ENCODE data around the gene DNAJC13.
A peak's percentile ranks its signal among the peaks of the same experiment; 100 is the strongest.
"Not testable (repeated sequence)": the region's sequence is repeated elsewhere in the genome, so short reads cannot be mapped to it uniquely, and the experiment has no call there.

The DNAJC13 gene

GRCh38 chr3:132416807-132417694, at the start of gene DNAJC13:
Gene DNAJC13 (plus strand): TSS chr3:132417502. CDS start chr3:132434551, 17,049 bp downstream.
- Mint-ChIP-seq H3K4me1 (ENCODE audit: low read depth) (peaks cover 26% of the 10 kb centered on the region), H3K9me3 (ENCODE audit: low read depth) (no peaks in the 10 kb centered on the region), H3K4me3 (peak within 1 kb of the TSS; percentile 100), H3K27ac (peak within 1 kb of the TSS; percentile 95), H3K36me3 (peaks cover 3% of the 10 kb centered on the region), H3K27me3 (no peaks in the 10 kb centered on the region)

- Mint-ChIP-seq H3K4me3 (no peak overlapping the region), H3K36me3 (no peaks in the 10 kb centered on the region), H3K27me3 (peaks cover 10% of the 10 kb centered on the region), H3K4me1 (ENCODE audit: low read depth) (no peaks in the 10 kb centered on the region), H3K27ac (no peak overlapping the region), H3K9me3 (ENCODE audit: low read depth) (no peaks in the 10 kb centered on the region)
Measured at GRCh38 chr3:132368515-132368914, 48.8 kb upstream of the DNAJC13 start.

- no peak overlapping the region for H3K27ac Mint-ChIP-seq
- H3K9me3 Mint-ChIP-seq (ENCODE audit: low read depth) = no peaks in the 10 kb centered on the region
- no peaks in the 10 kb centered on the region for H3K36me3 Mint-ChIP-seq
- peaks cover 10% of the 10 kb centered on the region for H3K27me3 Mint-ChIP-seq
- no peaks in the 10 kb centered on the region for H3K4me1 Mint-ChIP-seq (ENCODE audit: low read depth)
- no peak overlapping the region for H3K4me3 Mint-ChIP-seq
Measured at GRCh38 chr3:132368962-132369361, 48.3 kb upstream of the DNAJC13 start.

- H3K27ac Mint-ChIP-seq; H3K9me3 Mint-ChIP-seq (ENCODE audit: low read depth); H3K36me3 Mint-ChIP-seq; H3K4me1 Mint-ChIP-seq (ENCODE audit: low read depth): not testable (repeated sequence)
- H3K4me3 Mint-ChIP-seq = peak overlapping the region; percentile 30
- H3K27me3 Mint-ChIP-seq = peaks cover 24% of the 10 kb centered on the region
Measured at GRCh38 chr3:132376945-132377354, 40.4 kb upstream of the DNAJC13 start.

- Mint-ChIP-seq H3K27ac (no peak overlapping the region), H3K4me1 (ENCODE audit: low read depth) (no peaks in the 10 kb centered on the region), H3K9me3 (ENCODE audit: low read depth) (no peaks in the 10 kb centered on the region), H3K4me3 (no peak overlapping the region), H3K36me3 (no peaks in the 10 kb centered on the region), H3K27me3 (peaks cover 24% of the 10 kb centered on the region)
Measured at GRCh38 chr3:132378048-132378762, 39.1 kb upstream of the DNAJC13 start.

GRCh38 chr3:132378846-132379245, 38.5 kb upstream of the DNAJC13 start:
- no peaks in the 10 kb centered on the region for H3K9me3 Mint-ChIP-seq (ENCODE audit: low read depth)
- no peaks in the 10 kb centered on the region for H3K4me1 Mint-ChIP-seq (ENCODE audit: low read depth)
- H3K27me3 Mint-ChIP-seq = peaks cover 24% of the 10 kb centered on the region
- no peak overlapping the region for H3K27ac Mint-ChIP-seq
- H3K36me3 Mint-ChIP-seq = no peaks in the 10 kb centered on the region
- H3K4me3 Mint-ChIP-seq = no peak overlapping the region

- H3K4me3 Mint-ChIP-seq = no peak overlapping the region
- peaks cover 22% of the 10 kb centered on the region for H3K27me3 Mint-ChIP-seq
- H3K27ac Mint-ChIP-seq = no peak overlapping the region
Measured at GRCh38 chr3:132380920-132381319, 36.4 kb upstream of the DNAJC13 start.

GRCh38 chr3:132381348-132381944, 35.9 kb upstream of the DNAJC13 start:
- H3K27me3 Mint-ChIP-seq = peaks cover 22% of the 10 kb centered on the region
- no peak overlapping the region for H3K27ac Mint-ChIP-seq
- H3K36me3 Mint-ChIP-seq = no peaks in the 10 kb centered on the region
- no peak overlapping the region for H3K4me3 Mint-ChIP-seq
- H3K4me1 Mint-ChIP-seq (ENCODE audit: low read depth) = no peaks in the 10 kb centered on the region
- no peaks in the 10 kb centered on the region for H3K9me3 Mint-ChIP-seq (ENCODE audit: low read depth)

More at GRCh38 chr3:132380920-132381319, 36.4 kb upstream of the DNAJC13 start:
- Mint-ChIP-seq H3K36me3 (no peaks in the 10 kb centered on the region), H3K9me3 (ENCODE audit: low read depth) (no peaks in the 10 kb centered on the region), H3K4me1 (ENCODE audit: low read depth) (no peaks in the 10 kb centered on the region)

GRCh38 chr3:132382267-132382666, 35.0 kb upstream of the DNAJC13 start:
- Mint-ChIP-seq H3K9me3 (ENCODE audit: low read depth) (no peaks in the 10 kb centered on the region), H3K36me3 (no peaks in the 10 kb centered on the region), H3K4me3 (no peak overlapping the region), H3K27me3 (peaks cover 22% of the 10 kb centered on the region), H3K4me1 (ENCODE audit: low read depth) (no peaks in the 10 kb centered on the region), H3K27ac (no peak overlapping the region)

GRCh38 chr3:132382688-132383194, 34.6 kb upstream of the DNAJC13 start:
- Mint-ChIP-seq H3K4me3 (no peak overlapping the region), H3K9me3 (ENCODE audit: low read depth) (no peaks in the 10 kb centered on the region), H3K36me3 (no peaks in the 10 kb centered on the region), H3K4me1 (ENCODE audit: low read depth) (no peaks in the 10 kb centered on the region), H3K27me3 (peaks cover 19% of the 10 kb centered on the region), H3K27ac (no peak overlapping the region)

GRCh38 chr3:132386259-132386658, 31.0 kb upstream of the DNAJC13 start:
- no peaks in the 10 kb centered on the region for H3K36me3 Mint-ChIP-seq
- H3K27me3 Mint-ChIP-seq = peaks cover 5% of the 10 kb centered on the region
- no peak overlapping the region for H3K27ac Mint-ChIP-seq
- no peaks in the 10 kb centered on the region for H3K4me1 Mint-ChIP-seq (ENCODE audit: low read depth)
- H3K9me3 Mint-ChIP-seq (ENCODE audit: low read depth) = no peaks in the 10 kb centered on the region
- no peak overlapping the region for H3K4me3 Mint-ChIP-seq

GRCh38 chr3:132392675-132393074, 24.6 kb upstream of the DNAJC13 start:
- not testable (repeated sequence) for H3K4me1 Mint-ChIP-seq (ENCODE audit: low read depth); H3K27me3 Mint-ChIP-seq; H3K27ac Mint-ChIP-seq; H3K9me3 Mint-ChIP-seq (ENCODE audit: low read depth); H3K36me3 Mint-ChIP-seq; H3K4me3 Mint-ChIP-seq

- no peaks in the 10 kb centered on the region for H3K9me3 Mint-ChIP-seq (ENCODE audit: low read depth)
- H3K27ac Mint-ChIP-seq = no peak overlapping the region
- H3K4me3 Mint-ChIP-seq = no peak overlapping the region
- H3K4me1 Mint-ChIP-seq (ENCODE audit: low read depth) = no peaks in the 10 kb centered on the region
- H3K27me3 Mint-ChIP-seq = peaks cover 1% of the 10 kb centered on the region
- no peaks in the 10 kb centered on the region for H3K36me3 Mint-ChIP-seq
Measured at GRCh38 chr3:132394320-132394719, 23.0 kb upstream of the DNAJC13 start.

- Mint-ChIP-seq H3K36me3 (no peaks in the 10 kb centered on the region), H3K27me3 (no peaks in the 10 kb centered on the region), H3K27ac (no peak overlapping the region), H3K4me1 (ENCODE audit: low read depth) (no peaks in the 10 kb centered on the region), H3K4me3 (no peak overlapping the region), H3K9me3 (ENCODE audit: low read depth) (no peaks in the 10 kb centered on the region)
Measured at GRCh38 chr3:132395126-132395525, 22.2 kb upstream of the DNAJC13 start.

- Mint-ChIP-seq H3K27ac (no peak overlapping the region), H3K4me1 (ENCODE audit: low read depth) (no peaks in the 10 kb centered on the region), H3K9me3 (ENCODE audit: low read depth) (no peaks in the 10 kb centered on the region), H3K27me3 (no peaks in the 10 kb centered on the region), H3K4me3 (no peak overlapping the region), H3K36me3 (no peaks in the 10 kb centered on the region)
Measured at GRCh38 chr3:132396255-132396654, 21.0 kb upstream of the DNAJC13 start.

All from activated naive CD8-positive, alpha-beta T cell (primary cell).